Endothelial cell of umbilical vein (primary cell): ENCODE results near the gene TMEM135. TPM values are rescaled to one million over a fixed set of nuclear protein-coding genes. Genes with fewer than 3 reads are reported as not detected.

Source experiments
- BruUV-seq: library from RNA; stranded (reverse); fragments of 400-500 nt; replicated peaks from 2 replicates; lab custom pipeline; 2021; lab: Mats Ljungman, UMichigan
- CTCF ChIA-PET: fragments of 300-600, 350-600 bp; sonication (Branson Sonifier 250); formaldehyde crosslinking; loops from one replicate; lab custom pipeline; 2021; ENCODE audit warnings: antibody characterized with exemption, inconsistent platforms; lab: Charles Lee
- POLR2A ChIA-PET: fragments of 300-600, 350-600 bp; sonication (Branson Sonifier 250); formaldehyde crosslinking; loops from one replicate; lab custom pipeline; 2021; ENCODE audit warnings: antibody characterized with exemption, inconsistent platforms; lab: Charles Lee
- DNase-seq: peaks from one replicate; pipeline ENCODE4 v3.0.0-alpha.2; 2011; ENCODE audit warnings: low read depth, low spot score
- FAIRE-seq: peaks from 2 replicates; lab custom pipeline; 2011; peaks lifted over from hg19 to GRCh38; lab: Jason Lieb, UNC
- H2AFZ ChIP-seq: 2 replicates; pipeline ENCODE4 v1.6.0; 2012; ENCODE audit warnings: low read depth, low read length, control low read depth, inconsistent platforms
- H3K27ac ChIP-seq: 2 replicates; pipeline ENCODE4 v1.5.1; 2011; ENCODE audit warnings: low read depth, mild to moderate bottlenecking, control low read depth, low read length, moderate library complexity; ENCODE audit not compliant: insufficient read depth
- H3K27me3 ChIP-seq, 2 experiments: 2 replicates each; pipeline versions ENCODE4 v1.6.0 to v1.6.1; 2011; ENCODE audit warnings: low read length in 2 of 2, mixed read lengths in 1 of 2; ENCODE audit not compliant: control insufficient read depth in 2 of 2, insufficient read depth in 2 of 2
- H3K36me3 ChIP-seq, 2 experiments: 2 replicates in 1 of 2; 3 replicates in 1 of 2; pipeline ENCODE4 v1.5.1; 2011; ENCODE audit warnings: low read length in 2 of 2, mild to moderate bottlenecking in 1 of 2, moderate library complexity in 1 of 2; ENCODE audit not compliant: control insufficient read depth in 2 of 2, insufficient read depth in 2 of 2; ENCODE audit errors: extremely low read depth in 1 of 2
- H3K4me1 ChIP-seq: 3 replicates; pipeline ENCODE4 v1.5.1; 2011; ENCODE audit warnings: mild to moderate bottlenecking, low read length; ENCODE audit not compliant: control insufficient read depth, insufficient read depth; ENCODE audit errors: extremely low read depth
- H3K4me2 ChIP-seq: 2 replicates; pipeline ENCODE4 v1.6.1; 2011; ENCODE audit warnings: low read length, control low read depth, mixed read lengths; ENCODE audit not compliant: insufficient read depth
- H3K4me3 ChIP-seq, 3 experiments: fragments of 200-600 bp in 1 of 3; sonication (generic), shearing (Covaris generic) in 1 of 3; replicated peaks in 1 of 3; 2 replicates each; pipeline ENCODE4 v1.5.1; 2011 to 2016; ENCODE audit warnings: control low read depth in 3 of 3, low read length in 3 of 3, mild to moderate bottlenecking in 2 of 3, inconsistent platforms in 1 of 3, low read depth in 1 of 3, moderate library complexity in 1 of 3; ENCODE audit not compliant: insufficient read depth in 1 of 3
- H3K79me2 ChIP-seq: 2 replicates; pipeline ENCODE4 v1.6.0; 2012; ENCODE audit warnings: low read length, inconsistent platforms; ENCODE audit not compliant: control insufficient read depth, insufficient read depth
- H3K9ac ChIP-seq: replicated peaks from 2 replicates; pipeline ENCODE3; 2011; ENCODE audit warnings: low read length, control low read depth; ENCODE audit not compliant: insufficient read depth; ENCODE audit errors: extremely low read depth
- H3K9me1 ChIP-seq: replicated peaks from 3 replicates; pipeline ENCODE4 v1.6.0; 2011; ENCODE audit warnings: mild to moderate bottlenecking, low read length; ENCODE audit not compliant: control insufficient read depth, insufficient read depth; ENCODE audit errors: extremely low read depth
- H3K9me3 ChIP-seq: replicated peaks from 2 replicates; pipeline ENCODE4 v1.5.1; 2012; ENCODE audit warnings: low read length, inconsistent platforms; ENCODE audit not compliant: control insufficient read depth, insufficient read depth
- H4K20me1 ChIP-seq: replicated peaks from 2 replicates; pipeline ENCODE3; 2011; ENCODE audit warnings: mild to moderate bottlenecking, low read length; ENCODE audit not compliant: control insufficient read depth, insufficient read depth; ENCODE audit errors: extremely low read depth
- EZH2 ChIP-seq: IDR thresholded peaks from 2 replicates; pipeline ENCODE4 v1.6.1; 2012; ENCODE audit warnings: borderline replicate concordance, low read depth, mild to moderate bottlenecking, moderate library complexity, low read length, inconsistent platforms; ENCODE audit not compliant: severe bottlenecking
- FOS ChIP-seq: IDR thresholded peaks from 2 replicates; pipeline ENCODE4 v1.6.1; 2011; ENCODE audit warnings: mild to moderate bottlenecking, low read length, moderate library complexity, borderline replicate concordance; ENCODE audit not compliant: insufficient read depth
- GATA2 ChIP-seq: IDR thresholded peaks from 2 replicates; pipeline ENCODE4 v1.7.0; 2011; ENCODE audit warnings: low read depth, mild to moderate bottlenecking, moderate library complexity, mixed read lengths, low read length; ENCODE audit not compliant: insufficient read length, insufficient read depth
- MYC ChIP-seq: IDR thresholded peaks from one replicate; pipeline ENCODE4 v1.6.1; 2011; ENCODE audit warnings: mild to moderate bottlenecking, low read depth, low read length
- POLR2A ChIP-seq: IDR thresholded peaks from 2 replicates; pipeline ENCODE4 v1.6.1; 2012; ENCODE audit warnings: low read depth, mild to moderate bottlenecking, control low read depth, low read length
- POLR2AphosphoS5 ChIP-seq: IDR thresholded peaks from 2 replicates; pipeline ENCODE4 v1.6.1; 2012; ENCODE audit warnings: low read depth, mild to moderate bottlenecking, control low read depth, low read length, moderate library complexity; ENCODE audit not compliant: insufficient read depth
- dilution Hi-C: fragments of 300-500 bp; cut with MboI; formaldehyde crosslinking; loops from one replicate; pipeline ENCODE4 v1.15.0; 2019; ENCODE audit warnings: low sequenced_read_pairs; ENCODE audit not compliant: extremely low pct_ligation_motif_present
- intact Hi-C: fragments of 100-400 bp; cut with micrococcal nuclease; formaldehyde crosslinking; loops from one replicate; pipeline ENCODE4 v1.10.0; 2022
- polyA plus RNA-seq, 4 experiments: library from polyadenylated mRNA; depleted of rRNA in 3 of 4; stranded (reverse) in 3 of 4; unstranded in 1 of 4; fragments of >200 nt; gene quantifications; 2 replicates each; pipeline versions ENCODE4 v1.2.1 to v1.2.3, GENCODE V29; 2011 to 2012; ENCODE audit warnings: missing spikeins in 1 of 4
- total RNA-seq: library from RNA; stranded (reverse); gene quantifications from 2 replicates; pipeline ENCODE4 v1.2.3, GENCODE V29; 2021
- TF ChIP-seq, protein P1 (sequence below): IDR thresholded peaks from 2 replicates; pipeline ENCODE4 v1.6.1; 2011; ENCODE audit not compliant: insufficient read depth, insufficient read length

Gene TMEM135
- total and polyA plus RNA-seq, 2 donors (not counting 3 experiments of a cell fraction or from before 2014, with no cell fraction given): 12.3 to 33.2 TPM

DNA sequence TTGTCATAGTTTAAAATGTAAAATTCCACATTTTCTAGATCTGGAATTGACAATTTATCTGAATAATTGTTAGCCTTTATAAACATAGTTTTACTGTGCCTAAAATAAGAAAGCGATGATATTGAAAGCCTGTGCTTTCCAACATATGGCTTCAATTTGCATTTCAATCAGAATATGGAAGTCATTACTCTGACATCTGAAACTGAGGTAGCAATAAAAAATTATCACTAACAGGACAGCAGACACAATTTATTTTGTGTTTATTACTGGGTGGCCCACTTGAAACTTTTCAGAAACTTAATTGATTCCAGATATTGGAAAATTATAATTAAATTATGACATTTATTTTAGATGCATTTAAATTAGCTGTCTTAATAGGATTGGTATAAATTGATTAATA is 78.5 kb downstream of the TMEM135 start:
- FAIRE-seq (no peak), DNase-seq (no peak)
- Histone ChIP-seq H3K9me3 (no peaks in the 10 kb centered on the region), H3K36me3 (no peaks in the 10 kb centered on the region), H2AFZ (no peak overlapping the region), H3K4me3 (no peak overlapping the region), H3K27me3 (no peaks in the 10 kb centered on the region), H3K9ac (no peak overlapping the region), H3K4me2 (no peak overlapping the region), H4K20me1 (no peaks in the 10 kb centered on the region), H3K9me1 (no peaks in the 10 kb centered on the region), H3K79me2 (no peaks in the 10 kb centered on the region), H3K4me1 (no peaks in the 10 kb centered on the region), H3K27ac (no peak overlapping the region)
- TF ChIP-seq FOS: no peak
- TF ChIP-seq POLR2A: no peak
- POLR2A ChIA-PET: no interaction called here
- intact Hi-C loops (no loop called here), dilution Hi-C loops (no loop called here)
- CTCF ChIA-PET: no interaction called here
- no TSS peak for BruUV-seq

- Histone ChIP-seq H3K36me3 (no peaks in the 10 kb centered on the region), H4K20me1 (no peaks in the 10 kb centered on the region), H3K27ac (no peak overlapping the region), H3K9me3 (no peaks in the 10 kb centered on the region), H3K4me1 (no peaks in the 10 kb centered on the region), H3K9ac (no peak overlapping the region), H3K9me1 (no peaks in the 10 kb centered on the region), H3K79me2 (no peaks in the 10 kb centered on the region), H3K4me3 (no peak overlapping the region), H2AFZ (no peak overlapping the region), H3K4me2 (no peak overlapping the region), H3K27me3 (no peaks in the 10 kb centered on the region)
- POLR2A ChIA-PET: no interaction called here
- DNase-seq: no peak
- TF ChIP-seq MYC (no peak), FOS (no peak), GATA2 (no peak), EZH2 (no peak), POLR2AphosphoS5 (no peak)
- TF ChIP-seq, protein P1, sequence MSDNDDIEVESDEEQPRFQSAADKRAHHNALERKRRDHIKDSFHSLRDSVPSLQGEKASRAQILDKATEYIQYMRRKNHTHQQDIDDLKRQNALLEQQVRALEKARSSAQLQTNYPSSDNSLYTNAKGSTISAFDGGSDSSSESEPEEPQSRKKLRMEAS: no peak
- dilution Hi-C loops (no loop called here), intact Hi-C loops (no loop called here)
- BruUV-seq: no TSS peak
- CTCF ChIA-PET: no interaction called here
- no peak for FAIRE-seq
Observed at GRCh38 chr11:87120937-87121336, 83.2 kb downstream of the TMEM135 start.
